COLO668 (cell line): ENCODE measurements around the gene ACSM3.

Source experiments
- DNase-seq: peaks from one replicate; lab custom pipeline; 2025; ENCODE audit not compliant: unreplicated experiment; lab: John Stamatoyannopoulos, UW

Gene ACSM3

GRCh38 chr16:20805684-20806167 is 41.9 kb downstream of the ACSM3 start:
- DNase-seq, result peak; percentile 35

- peak; percentile 96 for DNase-seq
Observed at GRCh38 chr16:20806168-20807050, 42.6 kb downstream of the ACSM3 start, which contains the start of the genes ERI2 and REXO5. TSS of gene ERI2 (minus strand) at chr16:20806472. CDS start at chr16:20806430, 42 bp downstream. TSS of gene REXO5 (plus strand) at chr16:20806527. CDS start at chr16:20806954, 427 bp downstream.

- no peak for DNase-seq
Observed at GRCh38 chr16:20807862-20808261, 44.0 kb downstream of the ACSM3 start.

- no peak for DNase-seq
Observed at GRCh38 chr16:20811889-20812439, 48.1 kb downstream of the ACSM3 start.

GRCh38 chr16:20812510-20812909 is 48.7 kb downstream of the ACSM3 start:
- DNase-seq, result no peak

GRCh38 chr16:20814784-20815183 is 51.0 kb downstream of the ACSM3 start:
- no peak for DNase-seq

DNA sequence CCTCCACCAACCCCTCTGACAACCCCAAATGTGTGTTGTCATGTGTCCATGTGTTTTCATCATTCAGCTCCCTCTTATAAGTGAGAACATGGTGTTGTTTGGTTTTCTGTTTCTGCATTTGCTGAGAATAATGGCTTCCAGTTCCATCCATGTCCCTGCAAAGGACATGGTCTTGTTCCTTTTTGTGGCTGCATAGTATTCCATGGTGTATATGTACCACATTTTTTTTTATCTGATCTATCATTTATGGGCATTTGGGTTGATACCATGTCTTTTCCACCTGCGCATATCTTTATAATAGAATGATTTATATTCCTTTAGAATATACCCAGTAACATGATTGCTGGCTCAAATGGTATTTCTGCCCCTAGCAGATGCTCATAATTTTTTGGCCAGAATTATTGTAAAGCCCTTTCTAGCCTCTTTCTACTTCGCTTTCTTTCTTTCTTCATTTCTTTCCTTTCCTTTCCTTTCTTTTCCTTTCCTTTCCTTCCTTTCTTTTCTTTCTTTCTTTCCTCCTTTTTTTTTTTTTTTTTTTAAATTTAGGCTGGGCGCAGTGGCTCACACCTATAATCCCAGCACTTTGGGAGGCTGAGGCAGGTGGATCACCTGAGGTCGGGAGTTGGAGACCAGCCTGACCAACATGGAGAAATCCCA is 55.2 kb downstream of the ACSM3 start:
- DNase-seq, result no peak

GRCh38 chr16:20821682-20822081 is 57.9 kb downstream of the ACSM3 start:
- no peak for DNase-seq

GRCh38 chr16:20822521-20823325 is 58.9 kb downstream of the ACSM3 start:
- DNase-seq, result no peak

DNA sequence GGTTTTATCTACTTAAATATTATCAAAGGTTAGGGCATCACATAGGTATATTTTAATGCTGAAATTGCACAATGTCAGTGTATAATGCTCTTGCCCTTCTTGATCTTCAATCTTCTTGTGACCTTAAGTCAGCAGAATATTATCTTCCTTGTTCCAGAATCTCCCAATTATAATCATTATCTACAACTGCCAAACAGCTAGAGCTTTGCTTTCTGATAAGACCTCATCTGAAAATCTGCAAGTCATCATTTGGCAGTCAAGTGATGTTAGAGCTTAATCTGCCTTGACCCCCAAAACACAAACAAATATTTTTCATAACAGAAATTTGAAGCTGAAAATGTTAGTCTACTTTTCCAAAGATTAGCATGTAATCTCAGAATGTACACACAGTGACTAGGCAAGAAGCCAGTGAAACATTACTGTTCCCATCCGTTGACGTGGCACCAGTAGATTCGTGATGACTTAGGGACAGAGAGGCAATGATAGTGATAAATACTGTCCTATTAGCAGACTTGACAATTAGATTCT is 62.3 kb downstream of the ACSM3 start:
- DNase-seq, result no peak

DNA sequence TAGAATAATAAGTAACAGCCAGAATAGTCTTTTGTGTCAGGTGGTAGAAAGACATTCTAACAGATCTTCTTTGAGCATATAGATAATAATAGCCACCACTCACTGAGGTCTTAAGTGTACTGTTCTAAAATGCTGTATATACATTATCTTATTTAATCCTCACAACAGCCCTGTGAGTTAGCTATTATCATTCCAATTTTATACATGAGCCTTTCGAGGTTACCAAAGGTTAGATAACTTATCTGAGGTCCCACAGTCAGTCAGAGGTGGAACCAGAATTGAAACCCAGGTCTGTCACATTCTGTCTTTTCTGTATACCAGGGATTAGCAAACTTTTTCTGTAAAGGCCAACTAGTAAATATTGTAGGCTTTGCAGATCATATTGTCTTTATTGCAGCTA is 65.7 kb downstream of the ACSM3 start:
- DNase-seq, result no peak

DNA sequence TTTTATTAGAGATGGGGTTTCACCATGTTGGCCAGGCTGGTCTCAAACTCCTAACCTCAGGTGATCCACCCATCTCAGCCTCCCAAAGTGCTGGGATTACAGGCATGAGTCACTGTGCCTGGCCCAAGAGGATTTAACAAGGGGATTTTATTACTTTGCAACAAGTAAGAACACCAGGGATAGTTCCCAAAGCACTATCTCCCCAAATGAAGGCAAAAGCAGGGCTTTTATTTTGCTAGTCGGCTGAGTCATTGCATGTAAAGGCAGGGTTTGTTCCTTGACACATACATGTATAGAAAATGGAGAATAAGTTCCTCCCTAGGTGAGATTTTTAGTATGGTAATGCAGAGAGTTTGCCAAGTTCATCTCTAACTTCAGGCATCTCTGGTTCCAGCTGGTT is 66.6 kb downstream of the ACSM3 start:
- DNase-seq, result no peak

DNA sequence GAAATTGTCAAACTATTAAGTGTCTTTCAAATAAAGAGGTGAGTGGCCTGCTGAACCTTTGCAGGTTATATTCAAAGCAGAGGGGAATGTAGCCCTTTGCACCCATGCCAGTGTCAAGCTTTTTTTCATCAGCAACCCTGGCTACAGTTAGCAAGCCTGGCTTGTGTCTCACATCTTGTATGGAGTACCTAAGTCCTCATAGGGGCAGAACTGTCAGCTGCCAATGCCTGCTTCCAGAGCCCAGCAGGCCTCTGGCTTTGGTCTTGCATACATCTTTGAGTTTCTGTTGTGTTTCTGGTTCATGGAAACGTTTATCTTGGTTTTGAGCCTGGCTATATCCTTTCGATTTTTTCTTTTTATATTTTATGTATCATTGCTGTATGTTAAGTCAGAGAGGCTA is 69.3 kb downstream of the ACSM3 start:
- no peak for DNase-seq

- no peak for DNase-seq
Observed at GRCh38 chr16:20838240-20838639, 74.4 kb downstream of the ACSM3 start.

- no peak for DNase-seq
Observed at GRCh38 chr16:20839504-20839903, 75.7 kb downstream of the ACSM3 start.

- no peak for DNase-seq
Observed at GRCh38 chr16:20844054-20844453, 80.2 kb downstream of the ACSM3 start.

- DNase-seq, result no peak
Observed at GRCh38 chr16:20844588-20844987, 80.8 kb downstream of the ACSM3 start.

DNA sequence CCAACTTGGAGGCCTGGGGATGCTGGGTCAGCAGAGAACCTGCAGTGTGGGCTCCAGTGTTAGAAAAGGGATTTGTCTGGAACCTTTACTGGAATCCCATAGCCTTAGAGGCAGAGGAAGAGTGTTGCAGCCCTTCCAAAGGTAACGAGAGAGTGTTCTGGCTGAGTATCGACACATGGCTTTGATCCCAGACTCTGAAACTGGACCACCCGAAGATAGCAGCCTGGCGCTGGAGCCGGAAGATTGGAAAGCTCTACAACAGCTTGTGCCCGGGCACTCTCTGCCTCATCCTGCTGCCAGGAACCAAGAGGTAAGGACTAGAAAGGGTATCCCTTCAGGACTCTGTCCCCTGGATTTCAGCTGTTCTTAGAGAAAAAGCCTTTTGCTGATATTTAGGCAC is 82.2 kb downstream of the ACSM3 start:
- DNase-seq, result no peak

DNA sequence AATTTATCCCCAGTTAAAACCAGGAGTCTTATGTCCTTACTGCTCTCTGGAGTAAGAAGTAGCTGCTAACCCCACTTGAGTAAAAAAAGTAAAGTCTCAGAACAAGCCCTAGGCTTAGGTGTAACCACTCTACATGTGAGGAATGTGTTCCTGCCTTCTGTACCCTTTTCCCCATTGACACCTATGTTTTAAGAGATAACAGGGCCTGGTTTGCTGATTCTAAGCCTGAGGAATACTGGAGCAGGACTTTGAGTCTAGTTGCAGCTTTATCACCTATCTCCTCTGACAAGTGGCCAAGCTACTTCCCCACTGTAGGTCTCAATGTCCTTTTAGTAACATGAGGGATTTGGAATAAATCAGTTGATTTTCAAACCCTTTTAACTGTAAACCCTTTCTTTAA is 82.7 kb downstream of the ACSM3 start:
- DNase-seq, result no peak
